NOMO-1 treated with dmso at 0.1 percent for 144 hours (cell line): ENCODE results near the gene SIVA1.

ENCODE experiments used
- DNase-seq: peaks from one replicate; lab custom pipeline; 2025; ENCODE audit not compliant: unreplicated experiment; lab: John Stamatoyannopoulos, UW

SIVA1 gene

GRCh38 chr14:104783484-104784217, 30.7 kb downstream of the SIVA1 start:
- no peak for DNase-seq

GRCh38 chr14:104784218-104784568, 31.2 kb downstream of the SIVA1 start:
- DNase-seq: no peak

GRCh38 chr14:104784846-104785707, 32.1 kb downstream of the SIVA1 start:
- DNase-seq: no peak

- DNase-seq: no peak
These were observed 32.7 kb downstream of the SIVA1 start for GRCh38 chr14:104785708-104786080.

- DNase-seq: no peak
These were observed 33.2 kb downstream of the SIVA1 start for GRCh38 chr14:104786091-104786586.

- DNase-seq: no peak
These were observed 34.1 kb downstream of the SIVA1 start for GRCh38 chr14:104786726-104787675.

GRCh38 chr14:104787736-104788135, 34.8 kb downstream of the SIVA1 start:
- no peak for DNase-seq

- DNase-seq: no peak
These were observed 35.3 kb downstream of the SIVA1 start for GRCh38 chr14:104788161-104788818.

- DNase-seq: no peak
These were observed 36.1 kb downstream of the SIVA1 start for GRCh38 chr14:104788873-104789663.

GRCh38 chr14:104789752-104790743, 37.1 kb downstream of the SIVA1 start:
- DNase-seq: no peak

GRCh38 chr14:104791425-104791824, 38.5 kb downstream of the SIVA1 start:
- DNase-seq: no peak

- DNase-seq: no peak
These were observed 39.3 kb downstream of the SIVA1 start for GRCh38 chr14:104792101-104792884.

- DNase-seq: no peak
These were observed 40.2 kb downstream of the SIVA1 start for GRCh38 chr14:104792945-104793702.

- DNase-seq: no peak
These were observed 40.7 kb downstream of the SIVA1 start for GRCh38 chr14:104793703-104793959.

- DNase-seq: no peak
These were observed 41.2 kb downstream of the SIVA1 start for GRCh38 chr14:104794099-104794498.

GRCh38 chr14:104794631-104794992, 41.7 kb downstream of the SIVA1 start:
- no peak for DNase-seq

GRCh38 chr14:104794993-104795780, 42.2 kb downstream of the SIVA1 start, which contains the start of gene AKT1:
AKT1 (minus strand) TSS chr14:104795748; CDS start chr14:104792643, 3,105 bp downstream.
- DNase-seq: peak; percentile 18
